H9 (cell line): Measurements from ENCODE around the gene BEST4. TPM values are rescaled to one million over a fixed set of nuclear protein-coding genes. Genes with fewer than 3 reads are reported as not detected.

Experiments used
- DNase-seq: peaks from one replicate; pipeline ENCODE4 v3.0.0-alpha.2; 2017
- H2AFZ ChIP-seq: one replicate; pipeline ENCODE4 v1.6.1; 2013; ENCODE audit warnings: mild to moderate bottlenecking, low read length, control low read depth, moderate library complexity
- H2AK5ac ChIP-seq: 2 replicates; pipeline ENCODE4 v1.6.1; 2013; ENCODE audit warnings: low read length, control low read depth, mixed read lengths; ENCODE audit not compliant: insufficient read length
- H2BK120ac ChIP-seq: one replicate; pipeline ENCODE4 v1.6.1; 2013; ENCODE audit warnings: low read depth, mild to moderate bottlenecking, low read length, control low read depth, inconsistent platforms; ENCODE audit not compliant: poor library complexity, severe bottlenecking
- H2BK12ac ChIP-seq: 2 replicates; pipeline ENCODE4 v1.6.1; 2013; ENCODE audit warnings: low read length, control low read depth, mixed read lengths, low read depth; ENCODE audit not compliant: insufficient read length
- H2BK15ac ChIP-seq: 2 replicates; pipeline ENCODE4 v1.6.1; 2013; ENCODE audit warnings: low read depth, low read length, control low read depth
- H2BK20ac ChIP-seq: one replicate; pipeline ENCODE4 v1.6.1; 2013; ENCODE audit warnings: low read depth, mild to moderate bottlenecking, low read length, control low read depth, inconsistent platforms; ENCODE audit not compliant: poor library complexity, severe bottlenecking
- H2BK5ac ChIP-seq: 2 replicates; pipeline ENCODE4 v1.6.1; 2013; ENCODE audit warnings: low read length, control low read depth, mixed read lengths; ENCODE audit not compliant: insufficient read length
- H3K14ac ChIP-seq: 2 replicates; pipeline ENCODE4 v1.6.1; 2013; ENCODE audit warnings: low read length, control low read depth; ENCODE audit not compliant: insufficient read depth
- H3K18ac ChIP-seq: 2 replicates; pipeline ENCODE4 v1.6.1; 2013; ENCODE audit warnings: low read depth, mild to moderate bottlenecking, mixed read lengths, low read length, control low read depth; ENCODE audit not compliant: insufficient read length
- H3K23ac ChIP-seq: 2 replicates; pipeline ENCODE4 v1.6.1; 2013; ENCODE audit warnings: low read length, control low read depth, mixed read lengths, low read depth; ENCODE audit not compliant: insufficient read length
- H3K23me2 ChIP-seq: 2 replicates; pipeline ENCODE4 v1.6.1; 2013; ENCODE audit warnings: low read depth, mild to moderate bottlenecking, mixed read lengths, low read length, control low read depth; ENCODE audit not compliant: insufficient read length, poor library complexity, severe bottlenecking
- H3K27ac ChIP-seq: 2 replicates; pipeline ENCODE4 v1.5.1; 2013; ENCODE audit warnings: low read length, control low read depth, mixed read lengths, low read depth; ENCODE audit not compliant: insufficient read length
- H3K27me3 ChIP-seq: 2 replicates; pipeline ENCODE4 v1.6.1; 2013; ENCODE audit warnings: low read length, control low read depth, inconsistent platforms; ENCODE audit not compliant: insufficient read depth
- H3K4ac ChIP-seq: 2 replicates; pipeline ENCODE4 v1.6.1; 2013; ENCODE audit warnings: low read depth, mild to moderate bottlenecking, control low read depth, inconsistent platforms, low read length, moderate library complexity
- H3K4me1 ChIP-seq: 2 replicates; pipeline ENCODE4 v1.6.1; 2013; ENCODE audit warnings: low read length, control low read depth, inconsistent platforms; ENCODE audit not compliant: insufficient read depth
- H3K4me2 ChIP-seq: 2 replicates; pipeline ENCODE4 v1.6.1; 2013; ENCODE audit warnings: low read length, control low read depth, mixed read lengths; ENCODE audit not compliant: insufficient read length, insufficient read depth
- H3K56ac ChIP-seq: 2 replicates; pipeline ENCODE4 v1.6.1; 2013; ENCODE audit warnings: low read depth, mild to moderate bottlenecking, mixed read lengths, low read length, control low read depth; ENCODE audit not compliant: insufficient read length
- H3K79me1 ChIP-seq: 2 replicates; pipeline ENCODE4 v1.6.1; 2013; ENCODE audit warnings: low read depth, mild to moderate bottlenecking, moderate library complexity, low read length, control low read depth, inconsistent platforms; ENCODE audit not compliant: insufficient read depth, poor library complexity, severe bottlenecking
- H3K79me2 ChIP-seq: 2 replicates; pipeline ENCODE4 v1.6.1; 2013; ENCODE audit warnings: low read length, control low read depth, inconsistent platforms; ENCODE audit not compliant: insufficient read depth
- H3K9ac ChIP-seq: 2 replicates; pipeline ENCODE4 v1.6.1; 2013; ENCODE audit warnings: low read length, control low read depth, mixed read lengths; ENCODE audit not compliant: insufficient read length; ENCODE audit errors: extremely low read depth
- H3K9me3 ChIP-seq: one replicate; pipeline ENCODE4 v1.6.1; 2013; ENCODE audit warnings: low read depth, low read length, inconsistent platforms; ENCODE audit not compliant: control insufficient read depth
- H3T11ph ChIP-seq: one replicate; pipeline ENCODE4 v1.6.1; 2013; ENCODE audit warnings: mild to moderate bottlenecking, low read length, control low read depth, inconsistent platforms
- H4K20me1 ChIP-seq: one replicate; pipeline ENCODE4 v1.6.1; 2013; ENCODE audit not compliant: control insufficient read depth, insufficient read length, insufficient read depth
- H4K5ac ChIP-seq: 2 replicates; pipeline ENCODE4 v1.6.1; 2013; ENCODE audit warnings: low read depth, mild to moderate bottlenecking, mixed read lengths, low read length, control low read depth; ENCODE audit not compliant: insufficient read length
- H4K8ac ChIP-seq: replicated peaks from 2 replicates; pipeline ENCODE4 v1.6.1; 2013; ENCODE audit warnings: low read length, control low read depth, mixed read lengths, low read depth; ENCODE audit not compliant: insufficient read length
- H4K91ac ChIP-seq: 2 replicates; pipeline ENCODE4 v1.6.1; 2013; ENCODE audit warnings: low read depth, mild to moderate bottlenecking, moderate library complexity, mixed read lengths, low read length, control low read depth; ENCODE audit not compliant: insufficient read length
- H3K27ac Mint-ChIP-seq, 3 experiments: 2 replicates in 2 of 3; 3 replicates in 1 of 3; pipeline ENCODE4 v1.8.0; 2020 to 2021; ENCODE audit warnings: mixed read lengths in 3 of 3, mild to moderate bottlenecking in 1 of 3, moderate library complexity in 1 of 3
- H3K27me3 Mint-ChIP-seq: 2 replicates; pipeline ENCODE4 v1.8.0; 2021; ENCODE audit warnings: low read depth, mild to moderate bottlenecking, moderate library complexity, mixed read lengths
- H3K36me3 Mint-ChIP-seq, 3 experiments: 2 replicates in 2 of 3; 3 replicates in 1 of 3; pipeline ENCODE4 v1.8.0; 2020 to 2021; ENCODE audit warnings: low read depth in 3 of 3, mixed read lengths in 3 of 3; ENCODE audit not compliant: insufficient read depth in 1 of 3
- H3K4me1 Mint-ChIP-seq, 2 experiments: 2 replicates each; pipeline ENCODE4 v1.8.0; 2020; ENCODE audit warnings: mixed read lengths in 2 of 2
- H3K4me3 Mint-ChIP-seq, 2 experiments: 2 replicates in 1 of 2; 3 replicates in 1 of 2; pipeline ENCODE4 v1.8.0; 2020 to 2021; ENCODE audit warnings: mild to moderate bottlenecking in 2 of 2, mixed read lengths in 2 of 2, moderate library complexity in 1 of 2
- H3K9me3 Mint-ChIP-seq, 2 experiments: 2 replicates in 1 of 2; 3 replicates in 1 of 2; pipeline ENCODE4 v1.8.0; 2020; ENCODE audit warnings: mild to moderate bottlenecking in 2 of 2, mixed read lengths in 2 of 2, moderate library complexity in 1 of 2
- WGBS: extraction: QIAGEN DNeasy Blood & Tissue Kit; methylation state at CpG from one replicate; pipeline ENCODE4 v1.1.7; 2013; ENCODE audit warnings: missing lambda C conversion rate, low lambda C conversion rate, mixed read lengths; ENCODE audit not compliant: insufficient read length; ENCODE audit errors: extremely low coverage; 5-methylcytosine and 5-hydroxymethylcytosine counted together
- total RNA-seq: library from RNA; stranded (reverse); gene quantifications from 2 replicates; pipeline ENCODE4 v1.2.1, GENCODE V29; 2021
- TF ChIP-seq, protein P1 (sequence below): fragments of 200-600 bp; sonication (generic); conservative IDR thresholded peaks from 3 replicates; pipeline ENCODE4 v1.8.0; 2021; ENCODE audit warnings: antibody characterized with exemption, mild to moderate bottlenecking

BEST4 gene
- total RNA-seq, 1 experiment from 2014 or later: 1.1 TPM

GRCh38 chr1:44822981-44823451, 35.0 kb upstream of the BEST4 start:
- Histone ChIP-seq H3K56ac (no peak overlapping the region), H2BK15ac (no peak overlapping the region), H3K27me3 (no peaks in the 10 kb centered on the region), H3K23ac (no peak overlapping the region), H2AFZ (no peak overlapping the region), H3K79me2 (no peaks in the 10 kb centered on the region), H3K79me1 (no peaks in the 10 kb centered on the region), H3K9me3 (no peaks in the 10 kb centered on the region), H3K27ac (no peak overlapping the region), H3K4me2 (no peak overlapping the region), H3T11ph (no peak overlapping the region), H2BK20ac (no peak overlapping the region), H4K91ac (no peak overlapping the region), H3K9ac (no peak overlapping the region), H3K4me1 (no peaks in the 10 kb centered on the region), H3K14ac (no peak overlapping the region), H3K23me2 (peaks cover 8% of the 10 kb centered on the region), H2BK120ac (no peak overlapping the region), H2AK5ac (no peak overlapping the region), H3K4ac (no peak overlapping the region), H4K8ac (no peak overlapping the region), H3K18ac (no peak overlapping the region), H4K5ac (no peak overlapping the region), H2BK5ac (no peak overlapping the region), H4K20me1 (no peaks in the 10 kb centered on the region), H2BK12ac (no peak overlapping the region)
- Mint-ChIP-seq H3K27me3 (no peaks in the 10 kb centered on the region; the same call in 1 of the 2 replicates), H3K36me3 (no peaks in the 10 kb centered on the region), H3K4me1 (peaks cover 20 to 23% of the 10 kb centered on the region in 2 experiments), H3K27ac (no peak overlapping the region), H3K4me3 (no peak overlapping the region), H3K9me3 (no peaks in the 10 kb centered on the region; a peak in 1 of 5 replicates)
- WGBS: no CpG with 5 or more reads among the region's 15 CpGs
- DNase-seq: no peak
- TF ChIP-seq, protein P1, sequence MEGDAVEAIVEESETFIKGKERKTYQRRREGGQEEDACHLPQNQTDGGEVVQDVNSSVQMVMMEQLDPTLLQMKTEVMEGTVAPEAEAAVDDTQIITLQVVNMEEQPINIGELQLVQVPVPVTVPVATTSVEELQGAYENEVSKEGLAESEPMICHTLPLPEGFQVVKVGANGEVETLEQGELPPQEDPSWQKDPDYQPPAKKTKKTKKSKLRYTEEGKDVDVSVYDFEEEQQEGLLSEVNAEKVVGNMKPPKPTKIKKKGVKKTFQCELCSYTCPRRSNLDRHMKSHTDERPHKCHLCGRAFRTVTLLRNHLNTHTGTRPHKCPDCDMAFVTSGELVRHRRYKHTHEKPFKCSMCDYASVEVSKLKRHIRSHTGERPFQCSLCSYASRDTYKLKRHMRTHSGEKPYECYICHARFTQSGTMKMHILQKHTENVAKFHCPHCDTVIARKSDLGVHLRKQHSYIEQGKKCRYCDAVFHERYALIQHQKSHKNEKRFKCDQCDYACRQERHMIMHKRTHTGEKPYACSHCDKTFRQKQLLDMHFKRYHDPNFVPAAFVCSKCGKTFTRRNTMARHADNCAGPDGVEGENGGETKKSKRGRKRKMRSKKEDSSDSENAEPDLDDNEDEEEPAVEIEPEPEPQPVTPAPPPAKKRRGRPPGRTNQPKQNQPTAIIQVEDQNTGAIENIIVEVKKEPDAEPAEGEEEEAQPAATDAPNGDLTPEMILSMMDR: no peak
